GM21619 (cell line): ENCODE results near the gene RPS26.
A peak's percentile ranks its signal among the peaks of the same experiment; 100 is the strongest.
"Not testable (repeated sequence)": the region's sequence is repeated elsewhere in the genome, so short reads cannot be mapped to it uniquely, and the experiment has no call there.

Experiments
- ATAC-seq: cut with Tn5 transposase; IDR thresholded peaks from one replicate; pipeline ENCODE4 v1.9.1; 2021; ENCODE audit not compliant: unreplicated experiment

RPS26 gene

GRCh38 chr12:56041552-56042429, at the start of gene RPS26:
Gene RPS26 (plus strand): TSS chr12:56041918. CDS start chr12:56042167, 249 bp downstream.
- peak; percentile 91 for ATAC-seq

- no peak for ATAC-seq
Measured at GRCh38 chr12:55993230-55993853, 48.4 kb upstream of the RPS26 start.

- ATAC-seq, result no peak
Measured at GRCh38 chr12:55995366-55995765, 46.4 kb upstream of the RPS26 start.

- no peak for ATAC-seq
Measured at GRCh38 chr12:55996201-55996714, 45.5 kb upstream of the RPS26 start.

GRCh38 chr12:55996715-55997534, 44.8 kb upstream of the RPS26 start, which contains the start of gene SUOX:
Gene SUOX (plus strand): TSS chr12:55997276. CDS start chr12:56002222, 4,946 bp downstream.
- ATAC-seq, result peak; percentile 99

- no peak for ATAC-seq
Measured at GRCh38 chr12:55997535-55997859, 44.2 kb upstream of the RPS26 start.

GRCh38 chr12:55999522-55999921, 42.2 kb upstream of the RPS26 start:
- ATAC-seq, result not testable (repeated sequence)

GRCh38 chr12:55999999-56000540, 41.6 kb upstream of the RPS26 start:
- not testable (repeated sequence) for ATAC-seq

- no peak for ATAC-seq
Measured at GRCh38 chr12:56001487-56002100, 40.1 kb upstream of the RPS26 start.

GRCh38 chr12:56003376-56003775, 38.3 kb upstream of the RPS26 start:
- ATAC-seq, result not testable (repeated sequence)

GRCh38 chr12:56004211-56004610, 37.5 kb upstream of the RPS26 start:
- no peak for ATAC-seq

GRCh38 chr12:56007564-56008559, 33.9 kb upstream of the RPS26 start:
- peak; percentile 39 for ATAC-seq

GRCh38 chr12:56010111-56010570, 31.6 kb upstream of the RPS26 start:
- no peak for ATAC-seq

GRCh38 chr12:56011509-56012090, 30.1 kb upstream of the RPS26 start:
- ATAC-seq, result no peak

- no peak for ATAC-seq
Measured at GRCh38 chr12:56013482-56013881, 28.2 kb upstream of the RPS26 start.

- ATAC-seq, result no peak
Measured at GRCh38 chr12:56014205-56014604, 27.5 kb upstream of the RPS26 start.

- ATAC-seq, result no peak
Measured at GRCh38 chr12:56017181-56017580, 24.5 kb upstream of the RPS26 start.

GRCh38 chr12:56018356-56018755, 23.4 kb upstream of the RPS26 start:
- ATAC-seq, result no peak
